ENCODE results near the gene BTK.

- no peak for TF ChIP-seq EZH2phosphoT487 (conservative IDR thresholded peaks at IDR 0.05; ENCODE audit: low read length)
- TF ChIP-seq CTCF (IDR thresholded peaks at IDR 0.05; ENCODE audit: insufficient read depth, low read length, poor library complexity, severe bottlenecking), result no peak
Measured at GRCh38 chrX:101393530-101394305, 7.7 kb upstream of the BTK start.

All from SU-DHL-6 (cell line).